Measurements from ENCODE around the gene FSTL4.

The FSTL4 gene

DNA sequence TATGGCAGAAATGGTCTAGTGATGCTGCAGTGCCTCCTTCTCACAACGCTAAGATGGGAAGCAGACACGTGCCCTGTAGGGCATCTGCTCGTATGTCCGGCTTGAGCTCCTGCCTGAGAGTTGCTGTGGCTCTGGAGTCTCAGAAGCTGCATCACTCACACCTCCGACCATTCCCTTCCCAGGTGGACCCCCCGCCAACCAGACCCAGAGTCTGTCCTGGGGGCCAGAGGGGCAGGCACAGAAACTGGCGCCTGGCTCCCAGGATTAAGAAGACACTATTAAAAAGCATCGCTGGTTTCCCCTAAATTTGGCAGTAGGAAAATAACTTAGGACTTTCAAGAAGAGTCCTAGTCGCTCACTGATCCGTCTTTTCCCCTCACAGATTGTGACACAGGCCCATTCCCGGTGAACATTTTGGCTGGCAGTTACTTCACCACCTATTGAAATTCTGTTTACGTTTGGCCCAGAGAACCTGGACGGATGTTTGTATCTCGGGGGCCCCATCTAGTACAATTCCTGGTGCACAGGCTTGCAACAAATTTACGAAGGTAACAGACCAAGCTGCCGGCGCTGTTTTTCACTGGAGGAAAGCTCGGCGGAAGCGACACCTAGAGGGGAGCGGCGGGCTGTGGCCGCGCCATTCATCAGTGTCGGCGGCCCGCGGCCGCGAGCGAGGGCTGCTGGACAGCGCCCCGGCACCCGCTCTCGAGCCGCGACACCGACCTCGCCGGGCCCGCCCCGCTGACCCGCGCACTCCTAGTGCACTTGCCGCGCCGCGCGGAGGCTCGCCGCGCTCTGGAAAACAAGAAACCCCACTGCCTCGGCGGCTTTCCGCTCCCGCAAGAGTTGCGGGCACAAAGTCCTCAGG, 1.6 kb downstream of the FSTL4 start:
- no peak for FAIRE-seq

DNA sequence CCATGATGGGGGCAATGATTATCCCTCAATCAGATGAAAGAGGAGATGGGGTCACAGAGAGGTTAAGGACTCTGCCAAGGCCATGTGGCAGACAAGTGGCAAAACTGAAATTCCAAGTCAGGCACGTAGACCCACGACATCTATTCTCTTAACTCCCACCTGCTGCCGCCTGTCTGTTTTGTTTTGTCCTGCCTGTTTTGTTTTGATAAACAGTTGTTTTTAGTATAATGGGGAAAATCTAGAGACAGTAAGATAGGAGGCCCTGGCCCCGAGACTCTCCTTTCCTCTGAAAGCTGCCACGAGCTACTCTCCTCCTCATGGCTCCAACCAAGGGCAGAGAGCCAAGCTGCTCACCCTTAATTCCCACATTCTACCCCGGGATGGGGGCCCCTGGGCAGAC, 4.9 kb downstream of the FSTL4 start:
- no peak for FAIRE-seq

DNA sequence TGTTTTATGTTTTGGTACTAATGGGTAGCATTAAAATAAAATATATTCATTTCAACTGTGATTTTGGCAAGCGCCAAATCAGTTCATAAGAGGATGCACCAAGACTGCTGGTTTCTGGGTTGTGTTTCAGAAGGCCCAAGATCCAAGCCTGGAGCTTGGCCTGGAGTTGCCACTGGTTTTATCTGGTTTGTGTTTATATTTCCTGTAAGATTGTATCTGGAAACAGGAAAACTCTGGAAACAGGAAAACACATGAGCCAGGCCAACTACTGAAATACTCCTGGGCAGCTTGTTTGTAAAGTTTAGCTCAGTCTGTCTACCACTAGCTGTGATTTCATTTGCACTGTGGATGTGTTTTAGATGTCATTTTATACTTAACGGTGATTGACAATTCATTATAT, 5.5 kb downstream of the FSTL4 start:
- FAIRE-seq, result no peak

DNA sequence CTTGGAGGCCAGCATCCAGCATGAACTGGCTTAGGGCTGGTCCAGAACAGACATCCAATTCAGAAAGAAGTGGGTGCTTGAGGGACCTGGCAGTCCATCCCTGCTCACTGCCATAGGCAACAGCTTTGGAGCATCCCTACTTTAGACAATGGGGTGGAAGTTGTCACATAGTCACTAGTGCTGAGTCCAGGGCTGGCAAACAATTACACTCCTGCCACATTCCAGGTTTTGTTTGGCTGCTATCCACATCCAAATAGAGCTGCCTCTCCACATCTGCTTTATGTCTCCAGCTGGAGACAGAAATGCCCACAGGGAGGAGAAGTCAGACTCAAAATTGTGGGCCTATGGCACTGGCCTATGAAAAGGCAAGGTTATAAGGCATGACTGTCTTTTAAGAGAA, 7.0 kb downstream of the FSTL4 start:
- no peak for FAIRE-seq

DNA sequence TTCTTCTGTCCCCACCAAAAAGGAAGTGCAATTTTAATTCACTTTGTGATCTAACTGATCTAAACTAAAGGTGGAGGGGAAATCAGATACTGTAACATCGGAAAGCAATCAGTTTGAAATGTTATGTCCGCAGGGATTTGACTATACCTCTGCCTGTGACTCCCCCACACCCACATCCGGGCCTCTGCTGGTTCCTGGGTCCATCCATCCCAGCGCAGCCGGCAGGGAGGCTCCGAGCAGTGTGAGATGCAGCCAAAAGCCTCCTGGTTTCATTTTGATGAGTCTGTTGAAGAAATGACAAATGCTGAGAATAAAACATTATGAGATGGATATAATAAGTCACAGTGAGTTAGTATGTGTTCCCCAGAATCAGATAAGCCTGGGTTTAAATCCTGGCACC, 8.6 kb downstream of the FSTL4 start:
- no peak for FAIRE-seq

DNA sequence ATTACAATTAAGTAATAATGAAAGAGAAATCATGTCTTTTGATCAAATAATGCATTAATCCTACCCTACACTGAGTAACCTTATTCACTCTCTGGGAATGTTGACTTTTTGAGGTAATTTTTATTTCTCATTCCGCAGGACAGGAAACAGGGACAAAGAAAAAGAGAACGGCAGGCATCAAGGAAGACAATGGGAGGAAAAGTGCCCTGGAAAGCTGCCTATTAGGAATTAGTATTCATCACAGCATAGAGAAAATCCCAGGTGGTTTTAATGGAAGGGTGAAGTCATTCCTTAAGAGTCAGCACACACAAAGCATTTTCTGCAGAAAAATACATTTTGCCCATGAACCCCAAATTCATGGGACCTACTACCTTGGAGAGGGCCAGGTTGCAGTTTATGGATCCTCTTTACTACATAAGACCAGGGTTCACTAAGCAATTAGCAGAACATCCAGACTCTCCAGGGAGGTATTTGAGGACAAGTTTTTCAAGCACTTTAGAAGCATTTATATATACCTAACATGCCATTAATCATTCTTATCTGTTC, 9.4 kb downstream of the FSTL4 start:
- no peak for FAIRE-seq

DNA sequence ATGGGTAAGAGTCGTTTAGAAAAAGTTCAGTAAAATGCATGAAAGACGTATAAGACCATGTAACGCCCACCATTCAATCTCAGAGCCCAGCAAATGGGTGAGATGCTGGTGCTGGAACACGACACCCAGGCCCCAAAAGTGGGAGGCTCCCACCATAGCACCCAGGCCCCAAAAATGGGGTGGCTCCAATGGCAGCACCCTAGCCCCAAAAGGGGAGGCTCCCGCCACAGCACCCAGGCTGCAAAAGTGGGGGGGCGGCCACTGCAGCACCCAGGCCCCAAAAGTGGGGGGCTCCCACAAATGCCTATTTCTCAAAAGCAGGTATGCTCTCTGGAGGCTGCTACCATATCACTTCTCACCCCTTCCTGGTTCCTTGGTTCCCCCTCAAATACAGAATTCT, 12.7 kb downstream of the FSTL4 start:
- FAIRE-seq, result no peak

DNA sequence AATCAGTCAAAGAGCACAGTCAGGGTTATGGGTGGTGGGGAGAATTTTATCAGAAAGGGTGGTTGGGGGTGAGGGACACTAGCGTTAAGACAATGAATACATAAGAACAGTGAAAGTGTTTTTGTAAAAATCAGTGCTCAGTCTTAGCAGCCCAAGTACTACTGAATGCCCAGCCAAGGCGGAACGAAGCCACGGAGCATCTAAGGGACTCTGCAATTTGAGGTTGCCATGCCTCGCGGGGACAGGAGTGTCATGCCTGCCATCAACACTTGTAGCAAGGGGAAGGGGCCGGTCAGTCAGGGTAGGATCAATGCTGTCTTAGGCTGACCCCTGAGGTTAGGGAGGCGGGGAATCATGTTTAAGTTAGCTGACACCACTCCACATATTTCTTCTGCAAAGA, 13.3 kb downstream of the FSTL4 start:
- FAIRE-seq, result no peak

DNA sequence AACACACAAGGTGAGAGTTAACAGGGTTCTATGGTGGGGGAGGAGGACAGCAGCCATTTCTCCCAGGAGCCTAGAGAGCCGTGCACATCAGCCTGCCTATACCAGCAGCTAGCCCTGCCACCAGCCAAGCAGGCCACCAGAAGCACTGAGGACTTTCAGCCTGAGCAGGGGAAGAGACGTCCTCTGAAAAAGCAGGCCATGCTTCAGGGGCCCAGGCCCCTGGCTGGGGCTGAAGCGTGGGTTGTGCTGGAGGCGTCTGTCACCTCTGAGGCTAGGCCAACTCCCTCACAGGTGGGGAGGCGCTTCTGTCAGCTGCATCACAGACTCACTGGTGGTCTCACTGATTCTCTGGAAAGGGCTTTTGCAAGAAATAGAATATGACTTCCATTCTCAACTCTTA, 16.3 kb downstream of the FSTL4 start:
- FAIRE-seq, result no peak

DNA sequence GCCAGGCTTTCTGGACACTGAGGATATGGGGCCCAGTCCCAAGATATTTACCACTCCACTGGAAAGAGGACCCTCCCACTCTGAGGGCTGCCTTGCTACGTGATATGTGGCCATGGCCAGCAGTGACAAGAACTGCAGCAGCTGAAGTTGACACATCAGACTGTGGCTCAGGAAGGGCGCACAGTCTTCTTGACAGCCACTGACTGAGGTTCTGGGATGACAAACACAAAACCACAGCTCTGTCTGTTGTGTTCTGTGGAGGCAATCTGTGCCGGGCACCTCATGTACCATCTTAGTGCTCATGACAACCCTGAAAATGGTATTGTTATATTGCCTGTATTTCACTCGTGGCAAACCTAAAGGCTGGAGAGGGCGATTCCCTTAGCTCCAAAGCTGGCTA, 16.9 kb downstream of the FSTL4 start:
- no peak for FAIRE-seq

DNA sequence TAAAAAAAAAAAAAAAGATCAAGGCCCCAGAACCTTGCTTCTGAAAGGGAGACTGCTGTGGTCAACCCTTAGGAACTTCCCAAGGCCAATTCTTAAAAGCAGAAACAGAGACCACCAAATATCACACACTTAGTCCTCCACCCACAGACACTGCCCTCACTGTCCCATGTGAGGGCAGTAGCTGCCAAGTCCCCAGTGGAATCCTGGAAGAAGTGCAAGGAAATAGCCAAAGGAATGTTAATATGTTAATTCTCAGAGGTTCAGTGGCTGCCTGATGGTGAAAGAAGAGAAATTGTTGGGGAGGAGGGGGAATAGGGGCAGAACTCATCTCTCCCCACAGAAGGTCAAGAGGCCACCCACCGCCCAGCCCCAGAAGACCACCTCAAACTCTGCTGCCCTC, 23.1 kb downstream of the FSTL4 start:
- FAIRE-seq, result no peak

DNA sequence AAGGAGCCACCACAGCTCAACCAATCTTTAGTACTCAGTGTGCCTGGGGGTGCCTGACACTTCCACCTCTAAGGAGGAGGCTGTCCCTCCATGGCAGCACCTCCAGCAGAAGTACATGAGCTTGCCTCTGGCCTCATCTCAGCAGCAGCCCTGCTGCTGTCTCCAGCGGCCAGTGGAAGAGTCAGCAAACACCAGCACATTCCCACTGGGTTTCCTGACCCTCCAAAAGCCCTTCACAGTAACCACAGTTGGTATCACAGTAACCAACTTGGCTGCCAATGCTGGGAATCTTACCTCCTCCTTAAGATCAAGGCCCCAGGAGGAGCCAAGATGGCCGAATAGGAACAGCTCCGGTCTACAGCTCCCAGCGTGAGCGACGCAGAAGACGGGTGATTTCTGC, 29.4 kb downstream of the FSTL4 start:
- FAIRE-seq, result no peak

DNA sequence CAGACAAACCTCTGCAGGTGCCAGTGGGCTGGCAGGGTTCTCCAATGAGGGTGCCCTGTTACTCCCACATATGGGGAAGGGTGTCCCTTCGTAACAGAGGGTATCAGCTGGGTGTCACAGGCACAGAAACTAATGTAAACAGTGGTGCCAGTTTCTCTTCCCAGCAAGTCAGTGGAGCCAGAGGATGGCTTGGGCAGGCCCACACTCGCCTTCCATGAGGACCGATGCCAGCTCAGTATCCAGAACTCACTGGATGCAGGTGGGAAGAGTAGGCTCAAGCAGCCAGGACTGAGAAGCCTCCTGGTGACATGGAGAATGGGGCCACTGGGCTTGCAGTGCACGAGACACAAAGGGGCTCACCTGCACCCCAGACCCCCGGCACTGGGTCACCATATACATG, 30.4 kb downstream of the FSTL4 start:
- no peak for FAIRE-seq

DNA sequence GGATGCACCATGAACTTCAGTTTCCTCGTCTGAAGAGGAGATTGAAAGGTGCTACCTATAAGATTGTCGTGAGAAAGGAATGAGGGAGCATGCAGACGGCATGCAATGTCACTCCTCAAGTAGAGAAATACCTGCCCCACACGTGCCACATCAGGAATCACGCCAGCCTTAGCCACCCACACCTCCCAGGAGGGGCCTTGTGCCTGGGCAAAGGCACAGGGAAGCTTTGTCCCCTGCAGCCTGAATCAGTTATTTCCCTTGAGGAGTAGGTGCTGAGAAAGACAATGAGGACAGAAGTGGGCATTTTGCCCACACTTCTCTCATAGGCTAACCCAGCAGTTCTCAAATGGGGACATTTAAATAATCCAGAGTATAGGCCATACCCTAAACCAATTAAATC, 31.0 kb downstream of the FSTL4 start:
- FAIRE-seq, result no peak

DNA sequence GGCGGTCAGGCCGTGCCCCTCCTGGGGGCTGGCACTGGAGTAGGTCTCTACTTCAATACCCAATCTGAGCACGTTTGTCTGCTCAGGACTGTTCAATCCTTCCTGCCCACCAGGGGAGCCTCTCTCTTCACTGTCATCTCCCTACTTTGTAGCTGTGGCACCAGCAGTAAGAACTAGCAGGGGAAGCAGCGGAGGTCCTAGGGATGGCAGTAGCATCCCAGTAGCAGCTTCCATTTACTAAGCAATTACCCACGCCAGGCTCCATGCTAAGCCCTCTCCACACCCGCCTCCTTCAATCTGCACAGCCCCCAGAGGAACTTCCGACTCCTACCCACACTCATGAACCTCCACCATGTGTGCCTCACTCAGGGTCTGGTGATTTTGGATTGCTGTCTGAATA, 31.7 kb downstream of the FSTL4 start:
- FAIRE-seq, result no peak

DNA sequence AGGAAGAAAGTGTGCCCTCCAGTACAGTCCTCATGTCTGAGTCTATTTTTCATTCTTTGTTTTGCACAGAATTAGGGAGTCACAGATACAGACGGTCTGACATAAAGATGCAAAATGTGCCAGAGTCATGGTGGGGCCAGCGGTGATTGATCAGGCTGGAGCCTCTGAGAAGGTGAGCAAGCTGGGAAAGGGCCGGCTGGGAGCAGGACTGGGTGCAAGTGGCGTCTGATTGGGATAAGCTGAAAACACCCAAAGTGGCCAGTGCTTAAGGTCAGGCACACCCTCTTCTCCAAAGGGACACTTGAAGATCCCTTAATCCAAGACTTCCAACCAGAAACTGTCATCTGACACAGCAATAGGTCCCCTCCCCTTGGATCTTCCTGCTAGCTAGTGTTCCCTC, 32.6 kb downstream of the FSTL4 start:
- no peak for FAIRE-seq

DNA sequence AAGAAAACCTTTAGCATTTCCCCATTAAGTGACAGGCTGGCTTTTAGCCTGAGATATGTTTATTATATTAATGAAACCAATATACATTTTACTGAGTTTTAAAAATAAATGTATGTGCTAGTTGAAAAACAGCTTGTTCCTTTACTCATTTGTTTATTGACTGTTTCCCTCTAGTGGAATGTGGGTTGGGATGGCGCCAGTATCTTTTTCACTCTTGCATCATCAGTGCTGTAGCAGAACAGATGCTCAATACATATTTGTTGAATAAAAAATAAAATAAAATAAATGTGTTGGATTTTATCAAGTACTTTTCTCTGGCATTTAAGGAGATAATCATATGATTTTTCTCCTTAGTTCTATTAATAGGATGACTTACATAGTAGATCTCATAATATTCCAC, 43.0 kb downstream of the FSTL4 start:
- no peak for FAIRE-seq

DNA sequence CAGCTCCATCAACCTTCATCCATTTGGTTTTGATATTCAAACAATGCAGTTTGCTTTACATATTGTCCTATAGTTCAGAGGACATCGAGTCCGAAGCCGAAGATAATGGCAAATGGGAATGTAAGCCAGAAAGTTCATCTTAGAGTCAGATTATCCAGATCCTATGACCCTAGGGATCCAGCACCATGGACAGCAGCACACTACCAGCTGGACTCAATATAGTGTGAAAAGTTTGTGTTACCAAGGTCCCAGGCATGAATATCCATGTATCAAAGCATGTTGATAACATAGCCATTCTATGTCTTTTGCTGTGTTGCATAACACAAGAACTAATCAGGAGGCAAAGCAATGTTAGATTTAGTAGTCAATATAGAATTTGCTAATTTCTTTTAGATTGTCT, 46.3 kb downstream of the FSTL4 start:
- no peak for FAIRE-seq

DNA sequence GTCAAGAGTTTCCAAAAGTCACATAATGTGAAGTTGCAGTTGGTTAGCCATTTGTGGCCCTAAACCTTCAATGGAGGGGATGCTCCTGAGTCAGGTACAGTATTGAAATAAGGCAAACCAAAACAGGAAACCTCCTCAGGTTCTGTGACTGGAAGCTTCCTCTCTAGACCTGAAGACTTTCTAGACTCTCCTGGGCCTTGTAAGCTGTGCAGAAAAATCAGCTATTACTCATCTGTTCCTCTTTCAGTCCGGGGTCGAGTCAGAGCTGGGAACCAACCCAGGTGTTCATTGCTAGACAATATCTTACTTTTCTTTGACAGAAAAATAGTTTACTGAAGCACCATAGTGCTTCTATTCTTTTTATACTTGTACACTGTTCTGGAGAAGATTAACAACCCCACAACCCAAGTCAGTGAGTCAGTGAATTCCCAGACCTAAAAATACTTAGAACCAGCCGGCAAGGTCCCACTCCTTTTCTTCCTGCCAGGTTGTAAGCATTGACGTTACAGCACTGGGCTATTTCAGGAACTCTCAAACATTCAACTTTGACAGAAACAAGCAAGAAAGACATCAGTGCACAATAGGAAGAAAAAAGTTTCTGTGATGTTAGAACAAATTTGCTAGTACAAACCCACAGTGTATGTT, 47.3 kb downstream of the FSTL4 start:
- FAIRE-seq, result no peak

DNA sequence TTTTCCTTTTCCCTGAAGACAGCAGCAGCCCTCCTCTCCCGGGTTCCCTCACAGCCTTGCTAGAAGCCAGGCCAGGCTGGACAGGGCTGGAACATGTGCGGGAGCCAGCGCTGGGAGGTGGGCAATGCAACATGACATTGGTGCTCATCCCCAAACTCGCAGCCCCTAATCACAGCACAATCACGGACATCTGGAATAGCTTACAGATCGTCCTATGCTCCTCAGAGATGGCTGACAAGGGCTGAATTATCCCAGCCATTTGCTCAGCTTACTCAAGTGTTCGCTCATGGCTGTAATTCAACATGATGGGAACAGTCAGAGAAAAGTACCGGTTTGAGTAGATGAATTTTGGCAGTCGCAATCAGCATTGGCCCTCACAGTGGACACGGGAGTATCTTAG, 49.8 kb downstream of the FSTL4 start:
- FAIRE-seq, result no peak

DNA sequence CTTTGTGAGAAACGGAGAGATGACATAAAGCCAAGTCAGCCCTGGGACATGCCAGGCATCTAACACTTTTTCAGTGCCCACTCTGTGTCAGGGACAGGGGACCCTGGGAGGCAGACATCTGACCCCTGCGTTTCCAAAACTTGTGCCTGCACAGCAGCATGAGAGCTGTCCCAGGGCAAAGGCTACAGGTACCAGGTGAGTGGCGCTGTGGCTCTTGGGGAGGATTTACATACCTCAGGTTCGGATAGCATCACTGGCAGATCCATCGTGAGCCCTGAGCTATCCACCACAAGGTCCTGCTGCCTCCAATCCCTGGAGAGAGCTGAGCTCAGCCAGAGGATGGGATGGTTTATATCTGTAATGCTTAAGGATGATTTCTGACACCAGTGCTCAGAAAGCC, 52.4 kb downstream of the FSTL4 start:
- no peak for FAIRE-seq

DNA sequence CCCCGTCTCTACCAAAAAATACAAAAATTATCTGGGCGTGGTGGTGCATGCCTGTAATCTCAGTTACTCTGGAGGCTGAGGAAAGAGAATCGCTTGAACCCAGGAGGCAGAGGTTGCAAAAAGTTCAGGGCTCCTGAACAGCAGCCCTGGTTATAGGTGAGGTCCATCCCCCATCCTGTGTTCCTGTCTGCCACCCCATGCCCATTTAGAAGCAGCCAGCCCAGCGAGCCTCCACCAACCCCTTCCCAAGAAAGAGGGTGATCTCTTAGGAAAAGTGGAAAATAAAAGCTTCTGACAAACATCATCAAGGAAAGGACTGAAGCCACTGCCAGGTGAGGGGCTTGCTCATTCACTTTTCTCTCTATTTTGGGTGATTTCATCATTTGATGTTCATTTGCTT, 55.8 kb downstream of the FSTL4 start:
- FAIRE-seq, result no peak

DNA sequence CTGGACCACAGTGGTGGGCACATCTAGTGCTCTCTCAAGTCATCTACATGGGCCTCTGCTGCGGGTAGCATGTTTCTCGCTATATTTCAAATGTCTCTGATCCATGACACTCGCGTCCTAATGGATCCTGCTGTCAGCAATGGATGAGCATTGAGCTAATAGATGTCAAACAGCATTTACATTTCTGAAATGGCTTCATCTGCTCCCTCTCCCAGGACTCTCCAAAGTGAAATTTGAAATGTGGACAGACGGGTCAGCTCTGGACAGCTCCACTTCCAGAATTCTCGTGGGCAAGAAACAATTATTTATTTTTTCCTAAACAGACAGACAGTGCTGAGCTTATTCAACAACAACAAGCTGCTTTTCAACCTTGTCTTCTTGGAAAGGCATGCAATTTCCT, 58.1 kb downstream of the FSTL4 start:
- FAIRE-seq, result no peak

DNA sequence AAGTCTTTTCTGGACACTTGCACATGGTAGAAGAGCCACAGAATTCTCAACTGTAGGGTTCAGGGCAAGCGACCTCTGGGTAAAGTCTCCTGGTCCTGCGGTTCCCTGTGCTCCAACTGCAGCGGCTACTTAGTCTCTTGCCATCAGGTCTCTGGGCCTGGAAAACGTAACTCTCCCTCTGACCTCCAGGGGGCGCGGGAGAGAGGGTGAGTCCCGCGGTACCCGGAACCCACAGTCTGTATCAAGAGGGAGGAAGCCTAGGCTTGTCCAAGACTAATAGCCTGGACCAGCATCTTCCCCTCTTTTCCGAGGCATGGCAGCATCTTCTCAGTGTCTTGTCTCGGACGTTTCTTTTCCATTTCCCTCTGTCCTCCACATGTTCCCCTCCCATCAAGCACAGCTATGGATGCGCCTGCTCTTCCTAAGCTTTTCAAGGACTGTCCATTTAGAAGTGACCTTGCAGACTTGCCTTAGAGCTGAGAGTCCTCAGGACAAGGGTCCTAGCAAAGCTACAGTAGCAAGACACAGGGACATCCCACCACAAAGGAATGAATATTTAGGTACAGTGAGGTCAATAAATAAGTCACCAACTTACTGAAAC, 59.3 kb downstream of the FSTL4 start:
- FAIRE-seq, result no peak

All from colon (tissue), 2 donors.